ENCODE data around the gene INTU.

The INTU gene

DNA sequence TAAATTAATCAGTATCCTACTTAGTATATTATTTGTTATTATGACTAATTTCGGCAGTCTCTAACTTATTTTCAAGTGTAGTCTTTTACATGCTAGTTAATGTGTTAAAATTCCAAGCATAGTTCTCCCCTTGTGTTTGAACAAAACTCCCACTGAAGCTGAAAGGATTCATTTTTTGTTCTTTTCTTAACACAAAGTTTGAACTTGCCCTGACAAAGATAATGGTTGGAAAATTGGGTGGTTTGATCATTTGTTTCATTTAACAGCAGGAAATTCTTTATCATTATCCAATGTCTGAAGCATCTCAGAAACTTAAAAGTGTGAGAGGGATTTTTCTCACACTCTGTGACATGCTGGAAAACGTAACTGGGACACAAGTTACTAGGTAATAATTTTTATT lies 36.0 kb downstream of the INTU start (continued):
- TF ChIP-seq, protein P1, sequence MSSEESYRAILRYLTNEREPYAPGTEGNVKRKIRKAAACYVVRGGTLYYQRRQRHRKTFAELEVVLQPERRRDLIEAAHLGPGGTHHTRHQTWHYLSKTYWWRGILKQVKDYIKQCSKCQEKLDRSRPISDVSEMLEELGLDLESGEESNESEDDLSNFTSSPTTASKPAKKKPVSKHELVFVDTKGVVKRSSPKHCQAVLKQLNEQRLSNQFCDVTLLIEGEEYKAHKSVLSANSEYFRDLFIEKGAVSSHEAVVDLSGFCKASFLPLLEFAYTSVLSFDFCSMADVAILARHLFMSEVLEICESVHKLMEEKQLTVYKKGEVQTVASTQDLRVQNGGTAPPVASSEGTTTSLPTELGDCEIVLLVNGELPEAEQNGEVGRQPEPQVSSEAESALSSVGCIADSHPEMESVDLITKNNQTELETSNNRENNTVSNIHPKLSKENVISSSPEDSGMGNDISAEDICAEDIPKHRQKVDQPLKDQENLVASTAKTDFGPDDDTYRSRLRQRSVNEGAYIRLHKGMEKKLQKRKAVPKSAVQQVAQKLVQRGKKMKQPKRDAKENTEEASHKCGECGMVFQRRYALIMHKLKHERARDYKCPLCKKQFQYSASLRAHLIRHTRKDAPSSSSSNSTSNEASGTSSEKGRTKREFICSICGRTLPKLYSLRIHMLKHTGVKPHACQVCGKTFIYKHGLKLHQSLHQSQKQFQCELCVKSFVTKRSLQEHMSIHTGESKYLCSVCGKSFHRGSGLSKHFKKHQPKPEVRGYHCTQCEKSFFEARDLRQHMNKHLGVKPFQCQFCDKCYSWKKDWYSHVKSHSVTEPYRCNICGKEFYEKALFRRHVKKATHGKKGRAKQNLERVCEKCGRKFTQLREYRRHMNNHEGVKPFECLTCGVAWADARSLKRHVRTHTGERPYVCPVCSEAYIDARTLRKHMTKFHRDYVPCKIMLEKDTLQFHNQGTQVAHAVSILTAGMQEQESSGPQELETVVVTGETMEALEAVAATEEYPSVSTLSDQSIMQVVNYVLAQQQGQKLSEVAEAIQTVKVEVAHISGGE (tag by site-specific recombination; conservative IDR thresholded peaks at IDR 0.05; ENCODE audit: low read depth): no peak
- no peak for TF ChIP-seq ZNF19 (tag by site-specific recombination; IDR thresholded peaks at IDR 0.05; ENCODE audit: low read depth)
- no peak for TF ChIP-seq ZNF133 (tag by site-specific recombination; IDR thresholded peaks at IDR 0.05)
- no peak for TF ChIP-seq ZNF239 (tag by site-specific recombination; IDR thresholded peaks at IDR 0.05)
- no peak for TF ChIP-seq MEIS1 (CRISPR knock-in tag; IDR thresholded peaks at IDR 0.05; ENCODE audit: borderline replicate concordance)
- no peak for TF ChIP-seq OSR2 (tag by site-specific recombination; IDR thresholded peaks at IDR 0.05)
- TF ChIP-seq, protein P2, sequence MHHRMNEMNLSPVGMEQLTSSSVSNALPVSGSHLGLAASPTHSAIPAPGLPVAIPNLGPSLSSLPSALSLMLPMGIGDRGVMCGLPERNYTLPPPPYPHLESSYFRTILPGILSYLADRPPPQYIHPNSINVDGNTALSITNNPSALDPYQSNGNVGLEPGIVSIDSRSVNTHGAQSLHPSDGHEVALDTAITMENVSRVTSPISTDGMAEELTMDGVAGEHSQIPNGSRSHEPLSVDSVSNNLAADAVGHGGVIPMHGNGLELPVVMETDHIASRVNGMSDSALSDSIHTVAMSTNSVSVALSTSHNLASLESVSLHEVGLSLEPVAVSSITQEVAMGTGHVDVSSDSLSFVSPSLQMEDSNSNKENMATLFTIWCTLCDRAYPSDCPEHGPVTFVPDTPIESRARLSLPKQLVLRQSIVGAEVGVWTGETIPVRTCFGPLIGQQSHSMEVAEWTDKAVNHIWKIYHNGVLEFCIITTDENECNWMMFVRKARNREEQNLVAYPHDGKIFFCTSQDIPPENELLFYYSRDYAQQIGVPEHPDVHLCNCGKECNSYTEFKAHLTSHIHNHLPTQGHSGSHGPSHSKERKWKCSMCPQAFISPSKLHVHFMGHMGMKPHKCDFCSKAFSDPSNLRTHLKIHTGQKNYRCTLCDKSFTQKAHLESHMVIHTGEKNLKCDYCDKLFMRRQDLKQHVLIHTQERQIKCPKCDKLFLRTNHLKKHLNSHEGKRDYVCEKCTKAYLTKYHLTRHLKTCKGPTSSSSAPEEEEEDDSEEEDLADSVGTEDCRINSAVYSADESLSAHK (tag by site-specific recombination; IDR thresholded peaks at IDR 0.05): no peak
- TF ChIP-seq ZNF23 (tag by site-specific recombination; IDR thresholded peaks at IDR 0.05; ENCODE audit: borderline replicate concordance): no peak
- TF ChIP-seq, protein P3, sequence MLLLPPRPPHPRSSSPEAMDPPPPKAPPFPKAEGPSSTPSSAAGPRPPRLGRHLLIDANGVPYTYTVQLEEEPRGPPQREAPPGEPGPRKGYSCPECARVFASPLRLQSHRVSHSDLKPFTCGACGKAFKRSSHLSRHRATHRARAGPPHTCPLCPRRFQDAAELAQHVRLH (tag by site-specific recombination; IDR thresholded peaks at IDR 0.05): no peak
- TF ChIP-seq, protein P4, sequence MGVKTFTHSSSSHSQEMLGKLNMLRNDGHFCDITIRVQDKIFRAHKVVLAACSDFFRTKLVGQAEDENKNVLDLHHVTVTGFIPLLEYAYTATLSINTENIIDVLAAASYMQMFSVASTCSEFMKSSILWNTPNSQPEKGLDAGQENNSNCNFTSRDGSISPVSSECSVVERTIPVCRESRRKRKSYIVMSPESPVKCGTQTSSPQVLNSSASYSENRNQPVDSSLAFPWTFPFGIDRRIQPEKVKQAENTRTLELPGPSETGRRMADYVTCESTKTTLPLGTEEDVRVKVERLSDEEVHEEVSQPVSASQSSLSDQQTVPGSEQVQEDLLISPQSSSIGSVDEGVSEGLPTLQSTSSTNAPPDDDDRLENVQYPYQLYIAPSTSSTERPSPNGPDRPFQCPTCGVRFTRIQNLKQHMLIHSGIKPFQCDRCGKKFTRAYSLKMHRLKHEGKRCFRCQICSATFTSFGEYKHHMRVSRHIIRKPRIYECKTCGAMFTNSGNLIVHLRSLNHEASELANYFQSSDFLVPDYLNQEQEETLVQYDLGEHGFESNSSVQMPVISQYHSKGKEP (tag by site-specific recombination; IDR thresholded peaks at IDR 0.05): no peak
- no peak for TF ChIP-seq ZNF837 (tag by site-specific recombination; IDR thresholded peaks at IDR 0.05)
- TF ChIP-seq TRIM28 (IDR thresholded peaks at IDR 0.05; ENCODE audit: borderline replicate concordance, low read length): no peak
- TF ChIP-seq ZNF354C (tag by site-specific recombination; IDR thresholded peaks at IDR 0.05; ENCODE audit: borderline replicate concordance, low read depth): no peak
- TF ChIP-seq ZNF544 (tag by site-specific recombination; IDR thresholded peaks at IDR 0.05): no peak
- TF ChIP-seq ZNF560 (tag by site-specific recombination; IDR thresholded peaks at IDR 0.05; ENCODE audit: borderline replicate concordance): no peak

DNA sequence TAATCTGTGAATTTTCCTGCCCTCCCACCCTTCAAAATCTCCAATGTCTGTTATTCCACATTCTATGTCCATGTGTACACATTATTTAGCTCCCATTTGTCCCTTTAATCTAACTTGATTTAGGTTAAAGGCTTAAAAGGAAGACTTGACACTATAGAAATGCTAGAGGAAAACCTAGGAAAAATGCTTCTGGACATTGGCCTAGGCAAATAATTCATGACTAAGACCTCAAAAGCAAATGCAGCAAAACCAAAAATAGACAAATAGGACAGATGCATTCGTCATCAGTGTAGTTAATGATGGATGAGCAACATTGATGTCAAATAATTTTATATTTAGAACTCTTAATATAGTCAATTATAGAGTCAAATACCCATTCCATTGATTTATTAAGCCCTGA lies 36.9 kb downstream of the INTU start:
- no peaks in the 10 kb centered on the region for H3K4me1 ChIP-seq (ENCODE audit: control insufficient read depth, insufficient read depth, low read length)
- no peaks in the 10 kb centered on the region for H3K9me3 ChIP-seq (ENCODE audit: control insufficient read depth, insufficient read depth, low read depth, low read length)
- ChIA-PET CTCF (no interaction called here), POLR2A (no interaction called here)
- H3K4me3 ChIP-seq (ENCODE audit: low read depth, low read length): no peak overlapping the region
- no peak overlapping the region for H3K27ac ChIP-seq (ENCODE audit: extremely low read depth, low read depth, low read length)
- TF ChIP-seq FEZF1 (tag by site-specific recombination; IDR thresholded peaks at IDR 0.05) (no peak), ZNF624 (tag by site-specific recombination; IDR thresholded peaks at IDR 0.05) (no peak), SP3 (tag by site-specific recombination; IDR thresholded peaks at IDR 0.05) (no peak), ZNF600 (tag by site-specific recombination; IDR thresholded peaks at IDR 0.05) (no peak), ZNF211 (tag by site-specific recombination; IDR thresholded peaks at IDR 0.05; ENCODE audit: low read depth) (no peak)
- H3K36me3 ChIP-seq (ENCODE audit: control insufficient read depth in 2 of 2, insufficient read depth in 1 of 2, low read length in 2 of 2): no peaks in the 10 kb centered on the region

All from HEK293 (cell line).